Stimulated activated naive B cell treated with anti-CD40 and anti-IgM and Interleukin-4, amounts not matched to agents 10 μg/mL and 1 μg/mL and 100 μg/mL, for 72 hours (primary cell): ENCODE data around the gene CTSO.

Source experiments
- ATAC-seq, 2 donors: fragments of 150-1000 bp; cut with Tn5 transposase; replicated peaks; 2 replicates each; pipeline ENCODE4 v1.10.0; 2021; ENCODE audit warnings: moderate library complexity in 1 of 2
- DNase-seq: peaks from one replicate; pipeline ENCODE4 v3.0.0; 2021
- H3K27ac Mint-ChIP-seq: one replicate; pipeline ENCODE4 v1.8.0; 2022; ENCODE audit warnings: mild to moderate bottlenecking, mixed read lengths
- H3K27me3 Mint-ChIP-seq, 2 donors: one replicate each; pipeline ENCODE4 v1.8.0; 2022; ENCODE audit warnings: mixed read lengths in 2 of 2
- H3K36me3 Mint-ChIP-seq, 2 donors: one replicate each; pipeline ENCODE4 v1.8.0; 2022; ENCODE audit warnings: mixed read lengths in 2 of 2, mild to moderate bottlenecking in 1 of 2
- H3K4me1 Mint-ChIP-seq, 2 donors: one replicate each; pipeline ENCODE4 v1.8.0; 2022; ENCODE audit warnings: mixed read lengths in 2 of 2, mild to moderate bottlenecking in 1 of 2
- H3K4me3 Mint-ChIP-seq, 2 donors: one replicate each; pipeline ENCODE4 v1.8.0; 2022; ENCODE audit warnings: mild to moderate bottlenecking in 2 of 2, mixed read lengths in 2 of 2, moderate library complexity in 1 of 2
- H3K9me3 Mint-ChIP-seq, 2 donors: one replicate each; pipeline ENCODE4 v1.8.0; 2022; ENCODE audit warnings: mixed read lengths in 2 of 2, mild to moderate bottlenecking in 1 of 2

CTSO gene

DNA sequence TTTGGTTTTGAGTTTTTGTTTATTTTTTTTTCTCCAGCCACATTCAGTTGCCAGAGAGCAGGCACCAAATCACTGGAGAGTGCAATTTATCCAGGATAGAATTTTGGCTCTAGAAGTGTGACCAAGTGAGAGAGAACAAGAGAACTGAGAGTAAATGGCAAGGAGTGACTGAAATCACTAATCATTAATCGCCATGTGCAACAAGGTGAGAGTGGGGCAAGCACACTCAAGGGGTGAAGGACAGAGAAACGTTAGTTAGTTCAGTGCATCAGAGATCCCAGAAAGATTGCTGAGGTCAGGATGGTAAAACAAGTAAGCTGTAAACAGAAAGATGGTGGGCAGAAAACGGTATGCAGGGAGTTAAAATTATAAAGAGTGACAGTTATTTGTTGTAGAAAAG lies 69.8 kb downstream of the CTSO start:
- no peak for DNase-seq
- no peaks in the 10 kb centered on the region for H3K27me3 Mint-ChIP-seq
- H3K36me3 Mint-ChIP-seq, result no peaks in the 10 kb centered on the region
- H3K9me3 Mint-ChIP-seq, result peaks cover 6 to 9% of the 10 kb centered on the region in 2 donors
- H3K4me3 Mint-ChIP-seq, result no peak overlapping the region
- no peak overlapping the region for H3K27ac Mint-ChIP-seq
- H3K4me1 Mint-ChIP-seq, result no peaks in the 10 kb centered on the region
- ATAC-seq, result no peak

DNA sequence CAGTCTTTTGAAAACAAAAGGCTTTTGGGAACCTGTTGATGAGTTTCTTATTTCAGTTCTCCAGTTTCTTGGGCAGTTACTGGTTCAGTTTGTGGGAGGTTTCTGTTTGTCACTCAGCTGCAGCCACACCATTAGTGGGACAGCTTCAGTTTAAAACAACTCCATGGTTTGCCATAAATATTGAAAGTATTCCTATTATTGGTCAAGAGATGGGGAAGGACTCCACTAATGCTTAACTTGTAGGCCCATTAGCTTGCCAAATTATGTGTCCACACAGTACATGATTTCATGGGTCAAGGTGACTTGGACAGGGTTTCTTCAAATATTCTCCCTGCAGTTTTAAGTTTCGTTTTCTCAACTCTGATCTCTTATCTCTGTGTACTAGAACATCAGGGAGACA lies 72.1 kb downstream of the CTSO start:
- H3K27me3 Mint-ChIP-seq, result no peaks in the 10 kb centered on the region
- ATAC-seq, result no peak
- H3K27ac Mint-ChIP-seq, result no peak overlapping the region
- H3K4me3 Mint-ChIP-seq, result no peak overlapping the region
- peaks cover 6 to 11% of the 10 kb centered on the region in 2 donors for H3K9me3 Mint-ChIP-seq
- no peaks in the 10 kb centered on the region for H3K4me1 Mint-ChIP-seq
- no peaks in the 10 kb centered on the region for H3K36me3 Mint-ChIP-seq
- no peak for DNase-seq

DNA sequence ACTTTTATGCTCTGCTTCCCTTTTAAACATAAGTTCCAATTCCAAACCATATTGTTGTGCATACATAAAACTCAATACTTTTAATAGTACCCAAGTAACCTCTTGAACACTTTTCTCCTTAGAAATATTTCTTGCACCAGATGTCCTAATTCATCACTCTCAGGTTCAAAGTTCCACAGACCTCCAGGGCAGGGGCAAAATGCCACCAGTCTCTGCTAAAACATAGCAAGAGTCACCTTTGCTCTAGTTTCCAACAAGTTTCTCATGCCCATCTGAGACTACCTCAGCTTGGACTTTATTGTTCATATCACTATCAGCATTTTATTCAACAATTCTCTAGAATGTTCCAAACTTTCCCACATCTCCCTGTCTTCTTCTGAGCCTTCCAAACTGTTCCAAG lies 73.9 kb downstream of the CTSO start:
- no peak for DNase-seq
- no peak for ATAC-seq
- no peak overlapping the region for H3K4me3 Mint-ChIP-seq
- no peaks in the 10 kb centered on the region for H3K27me3 Mint-ChIP-seq
- no peaks in the 10 kb centered on the region for H3K36me3 Mint-ChIP-seq
- peaks cover 6 to 14% of the 10 kb centered on the region in 2 donors for H3K9me3 Mint-ChIP-seq
- H3K4me1 Mint-ChIP-seq, result no peaks in the 10 kb centered on the region
- H3K27ac Mint-ChIP-seq, result no peak overlapping the region

DNA sequence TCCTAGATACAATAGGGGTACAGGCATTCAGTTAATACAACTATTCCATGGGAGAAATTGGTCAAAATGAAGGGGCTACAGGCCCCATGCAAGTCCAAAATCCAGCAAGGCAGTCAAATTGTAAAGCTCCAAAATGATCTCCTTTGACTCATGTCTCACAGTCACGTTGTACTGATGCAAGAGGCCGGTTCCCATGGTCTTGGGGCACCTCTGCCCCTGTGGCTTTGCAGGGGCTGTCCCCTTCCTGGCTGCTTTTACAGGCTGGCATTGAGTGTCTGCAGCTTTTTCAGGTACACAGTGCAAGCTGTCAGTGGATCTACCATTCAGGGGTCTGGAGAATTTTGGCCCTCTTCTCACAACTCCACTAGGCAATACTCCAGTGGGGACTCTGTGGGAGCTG lies 75.1 kb downstream of the CTSO start:
- DNase-seq, result no peak
- H3K9me3 Mint-ChIP-seq, result peaks cover 6 to 11% of the 10 kb centered on the region in 2 donors
- no peaks in the 10 kb centered on the region for H3K27me3 Mint-ChIP-seq
- H3K4me1 Mint-ChIP-seq, result no peaks in the 10 kb centered on the region
- H3K4me3 Mint-ChIP-seq, result no peak overlapping the region
- ATAC-seq, result no peak
- H3K36me3 Mint-ChIP-seq, result no peaks in the 10 kb centered on the region
- H3K27ac Mint-ChIP-seq, result no peak overlapping the region

DNA sequence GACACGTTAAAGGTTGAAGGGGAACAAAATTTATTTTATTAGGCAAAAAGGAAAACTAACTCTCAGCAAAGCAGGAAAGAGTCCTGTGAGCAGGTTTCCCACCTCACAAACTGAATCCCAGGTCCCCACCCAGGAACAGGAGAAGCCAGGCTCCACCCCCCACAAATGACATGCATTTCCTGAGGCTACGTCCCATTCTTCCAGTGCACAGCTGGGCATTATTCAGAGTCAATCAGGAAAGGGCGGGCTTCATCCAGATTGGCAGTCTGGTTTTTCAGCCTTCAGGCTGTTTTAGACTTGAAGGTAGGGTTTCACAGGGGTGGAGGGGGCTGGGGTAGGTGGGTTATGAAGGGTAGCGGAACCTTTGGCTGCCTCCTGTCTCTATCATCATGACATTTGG lies 75.7 kb downstream of the CTSO start:
- Mint-ChIP-seq H3K36me3 (no peaks in the 10 kb centered on the region), H3K4me3 (no peak overlapping the region), H3K27ac (no peak overlapping the region), H3K9me3 (peaks cover 6 to 11% of the 10 kb centered on the region in 2 donors), H3K4me1 (no peaks in the 10 kb centered on the region), H3K27me3 (no peaks in the 10 kb centered on the region)
- ATAC-seq, result no peak
- no peak for DNase-seq

DNA sequence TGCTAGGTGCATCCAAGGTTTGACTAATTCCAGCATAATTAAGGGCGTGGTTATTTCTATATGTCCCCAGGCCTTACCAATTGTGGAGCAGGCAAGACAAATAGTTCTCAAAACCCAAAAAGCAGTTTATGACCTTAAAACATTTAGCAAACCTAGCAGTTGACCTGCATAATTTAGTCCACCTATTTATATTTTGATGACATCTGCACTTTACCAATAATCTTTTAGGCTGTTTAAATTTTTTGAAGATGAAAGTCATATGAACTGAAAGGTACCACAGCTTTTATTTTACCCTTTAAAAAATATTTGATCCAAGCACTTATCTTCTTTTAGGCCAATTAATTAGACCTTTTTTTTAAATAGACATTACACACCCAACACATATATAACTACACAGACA lies 77.8 kb downstream of the CTSO start:
- DNase-seq, result no peak
- H3K27ac Mint-ChIP-seq, result no peak overlapping the region
- no peak for ATAC-seq
- peaks cover 6 to 11% of the 10 kb centered on the region in 2 donors for H3K9me3 Mint-ChIP-seq
- no peaks in the 10 kb centered on the region for H3K36me3 Mint-ChIP-seq
- no peaks in the 10 kb centered on the region for H3K27me3 Mint-ChIP-seq
- no peaks in the 10 kb centered on the region for H3K4me1 Mint-ChIP-seq
- H3K4me3 Mint-ChIP-seq, result no peak overlapping the region
